CD14-positive monocyte (primary cell): ENCODE measurements around the gene P3H2. TPM values are rescaled to one million over a fixed set of nuclear protein-coding genes. Genes with fewer than 3 reads are reported as not detected.
"Not testable (repeated sequence)": the region's sequence is repeated elsewhere in the genome, so short reads cannot be mapped to it uniquely, and the experiment has no call there.

Experiments used
- DNase-seq, 3 donors: peaks; one replicate each; pipeline ENCODE4 v3.0.0-alpha.2; 2011 to 2022
- H2AFZ ChIP-seq: 2 replicates; pipeline ENCODE4 v1.6.0; 2012; ENCODE audit warnings: mild to moderate bottlenecking, low read depth, low read length, inconsistent platforms; ENCODE audit not compliant: insufficient read depth, poor library complexity, severe bottlenecking
- H3K27ac ChIP-seq, 2 donors: 1 replicate in 1 of 2; 2 replicates in 1 of 2; pipeline ENCODE4 v1.5.1; 2012 to 2013; ENCODE audit warnings: low read length in 2 of 2, control low read depth in 1 of 2, inconsistent platforms in 1 of 2, low read depth in 1 of 2, mild to moderate bottlenecking in 1 of 2
- H3K27me3 ChIP-seq, 2 donors: one replicate each; pipeline versions ENCODE4 v1.6.0 to v1.6.1; 2011 to 2013; ENCODE audit warnings: low read length in 2 of 2; ENCODE audit not compliant: control insufficient read depth in 2 of 2, insufficient read depth in 2 of 2
- H3K36me3 ChIP-seq, 2 donors: replicated peaks in 1 of 2; 1 replicate in 1 of 2; 2 replicates in 1 of 2; pipeline versions ENCODE4 v1.5.1 to v1.6.1; 2012 to 2013; ENCODE audit warnings: low read length in 2 of 2, control low read depth in 1 of 2, inconsistent platforms in 1 of 2, mild to moderate bottlenecking in 1 of 2; ENCODE audit not compliant: insufficient read depth in 2 of 2, control insufficient read depth in 1 of 2
- H3K4me1 ChIP-seq, 2 donors: 1 replicate in 1 of 2; 2 replicates in 1 of 2; pipeline versions ENCODE4 v1.5.1 to v1.6.1; 2012 to 2013; ENCODE audit warnings: low read length in 2 of 2, control low read depth in 1 of 2, inconsistent platforms in 1 of 2, mild to moderate bottlenecking in 1 of 2, moderate library complexity in 1 of 2; ENCODE audit not compliant: insufficient read depth in 2 of 2, control insufficient read depth in 1 of 2
- H3K4me2 ChIP-seq: replicated peaks from 2 replicates; pipeline ENCODE3; 2012; ENCODE audit warnings: low read length, moderate library complexity, mild to moderate bottlenecking; ENCODE audit not compliant: poor library complexity, severe bottlenecking; ENCODE audit errors: extremely low read depth
- H3K4me3 ChIP-seq, 3 experiments: fragments of 200-600 bp in 1 of 3; sonication (generic) in 1 of 3; replicated peaks in 1 of 3; 1 replicate in 2 of 3; 2 replicates in 1 of 3; pipeline ENCODE4 v1.5.1; 2011 to 2013; ENCODE audit warnings: low read length in 3 of 3, mild to moderate bottlenecking in 3 of 3, control low read depth in 2 of 3, low read depth in 2 of 3, inconsistent platforms in 1 of 3, moderate library complexity in 1 of 3
- H3K79me2 ChIP-seq: 2 replicates; pipeline ENCODE4 v1.6.0; 2012; ENCODE audit warnings: mild to moderate bottlenecking, control low read depth, inconsistent platforms, low read length, moderate library complexity; ENCODE audit not compliant: insufficient read depth
- H3K9ac ChIP-seq: 2 replicates; pipeline ENCODE4 v1.6.0; 2017; ENCODE audit warnings: low read length, mild to moderate bottlenecking; ENCODE audit not compliant: insufficient read depth, poor library complexity, severe bottlenecking
- H3K9me3 ChIP-seq, 2 donors: replicated peaks in 1 of 2; 1 replicate in 1 of 2; 2 replicates in 1 of 2; pipeline versions ENCODE4 v1.5.1 to v1.6.1; 2012 to 2013; ENCODE audit warnings: low read length in 2 of 2, control low read depth in 1 of 2; ENCODE audit not compliant: control insufficient read depth in 1 of 2, insufficient read depth in 1 of 2
- H4K20me1 ChIP-seq: 2 replicates; pipeline ENCODE4 v1.6.0; 2012; ENCODE audit warnings: mild to moderate bottlenecking, low read length, control low read depth, moderate library complexity; ENCODE audit not compliant: insufficient read depth
- H3K27ac Mint-ChIP-seq, 7 donors: one replicate each; pipeline ENCODE4 v1.8.0; 2020; ENCODE audit warnings: mild to moderate bottlenecking in 7 of 7, mixed read lengths in 7 of 7, moderate library complexity in 6 of 7, inconsistent platforms in 2 of 7
- H3K27me3 Mint-ChIP-seq, 3 donors: one replicate each; pipeline ENCODE4 v1.8.0; 2021 to 2022; ENCODE audit warnings: low read depth in 3 of 3, mild to moderate bottlenecking in 3 of 3, mixed read lengths in 3 of 3, moderate library complexity in 3 of 3, inconsistent platforms in 1 of 3
- H3K36me3 Mint-ChIP-seq, 2 donors: one replicate each; pipeline ENCODE4 v1.8.0; 2020; ENCODE audit warnings: mixed read lengths in 2 of 2, inconsistent platforms in 1 of 2, mild to moderate bottlenecking in 1 of 2
- H3K4me1 Mint-ChIP-seq: one replicate; pipeline ENCODE4 v1.8.0; 2020; ENCODE audit warnings: mild to moderate bottlenecking, mixed read lengths
- H3K4me3 Mint-ChIP-seq, 2 donors: one replicate each; pipeline ENCODE4 v1.8.0; 2020; ENCODE audit warnings: mild to moderate bottlenecking in 2 of 2, mixed read lengths in 2 of 2, moderate library complexity in 1 of 2
- H3K9me3 Mint-ChIP-seq, 7 donors: one replicate each; pipeline ENCODE4 v1.8.0; 2020 to 2022; ENCODE audit warnings: mixed read lengths in 7 of 7, mild to moderate bottlenecking in 6 of 7, moderate library complexity in 6 of 7, inconsistent platforms in 2 of 7
- CTCF ChIP-seq: fragments of 200-600 bp; IDR thresholded peaks from one replicate; pipeline ENCODE4 v1.8.0; 2022; ENCODE audit warnings: antibody characterized with exemption, mild to moderate bottlenecking
- WGBS: methylation state at CpG from one replicate; pipeline ENCODE4 v1.1.5; 2013; ENCODE audit warnings: missing lambda C conversion rate; ENCODE audit not compliant: insufficient coverage; 5-methylcytosine and 5-hydroxymethylcytosine counted together
- intact Hi-C, 2 donors: fragments of 100-400 bp; cut with micrococcal nuclease; formaldehyde crosslinking; loops; one replicate each; pipeline versions ENCODE4 v1.15.0 to v1.15.1; 2023
- polyA plus RNA-seq, 3 donors: library from polyadenylated mRNA; depleted of rRNA in 1 of 3; unstranded in 2 of 3; stranded (reverse) in 1 of 3; fragments of 300-500 nt in 2 of 3; fragments of >200 nt in 1 of 3; fragmentation: Illumina TruSeq in 2 of 3; gene quantifications; 1 replicate in 2 of 3; 2 replicates in 1 of 3; pipeline ENCODE4 v1.2.3, GENCODE V29; 2012 to 2021

Gene P3H2
- polyA plus RNA-seq, 3 donors: 0.25 to 0.31 (median 0.27) TPM

- Histone ChIP-seq H3K79me2 (no peaks in the 10 kb centered on the region), H4K20me1 (no peaks in the 10 kb centered on the region), H3K9me3 (peaks cover 0 to 5% of the 10 kb centered on the region in 2 donors), H3K9ac (no peak overlapping the region), H3K27ac (no peak overlapping the region), H3K4me1 (no peaks in the 10 kb centered on the region), H3K27me3 (no peaks in the 10 kb centered on the region), H3K36me3 (no peaks in the 10 kb centered on the region), H3K4me3 (no peak overlapping the region), H2AFZ (no peak overlapping the region), H3K4me2 (no peak overlapping the region)
- WGBS: 100% methylated on average over 1 of the region's 4 CpGs
- H3K27me3 Mint-ChIP-seq: peaks cover 0 to 3% (median 0%) of the 10 kb centered on the region in 3 donors
- DNase-seq: no peak
- no peak for TF ChIP-seq CTCF
- intact Hi-C loops: no loop called here
- peaks cover 0 to 9% (median 4%) of the 10 kb centered on the region in 7 donors for H3K9me3 Mint-ChIP-seq
- no peaks in the 10 kb centered on the region for H3K36me3 Mint-ChIP-seq
- no peak overlapping the region for H3K27ac Mint-ChIP-seq
- no peak overlapping the region for H3K4me3 Mint-ChIP-seq
- H3K4me1 Mint-ChIP-seq: peaks cover 10% of the 10 kb centered on the region
Measured at GRCh38 chr3:190166948-190167347, 46.3 kb upstream of the P3H2 start.

- H3K36me3 Mint-ChIP-seq: no peaks in the 10 kb centered on the region
- H3K9me3 ChIP-seq: peaks cover 0 to 5% of the 10 kb centered on the region in 2 donors
- no peak overlapping the region for H3K27ac Mint-ChIP-seq
- intact Hi-C loops: no loop called here
- peaks cover 0 to 3% (median 0%) of the 10 kb centered on the region in 3 donors for H3K27me3 Mint-ChIP-seq
- peaks cover 10% of the 10 kb centered on the region for H3K4me1 Mint-ChIP-seq
- no peak overlapping the region for H3K4me2 ChIP-seq
- H3K4me3 ChIP-seq: no peak overlapping the region
- no peak for TF ChIP-seq CTCF
- no peak for DNase-seq
- H4K20me1 ChIP-seq: no peaks in the 10 kb centered on the region
- no peak overlapping the region for H3K27ac ChIP-seq
- H3K4me3 Mint-ChIP-seq: no peak overlapping the region
- H3K27me3 ChIP-seq: no peaks in the 10 kb centered on the region
- H3K4me1 ChIP-seq: no peaks in the 10 kb centered on the region
- H3K36me3 ChIP-seq: no peaks in the 10 kb centered on the region
- no peak overlapping the region for H3K9ac ChIP-seq
- H2AFZ ChIP-seq: no peak overlapping the region
- no peaks in the 10 kb centered on the region for H3K79me2 ChIP-seq
- peaks cover 0 to 9% (median 4%) of the 10 kb centered on the region in 7 donors for H3K9me3 Mint-ChIP-seq
Measured at GRCh38 chr3:190165253-190165652, 44.6 kb upstream of the P3H2 start.

GRCh38 chr3:190162013-190162412 is 41.3 kb upstream of the P3H2 start:
- H3K36me3 ChIP-seq, H4K20me1 ChIP-seq, intact Hi-C loops, H3K36me3 Mint-ChIP-seq, H3K4me3 Mint-ChIP-seq, H3K4me1 ChIP-seq, H3K4me1 Mint-ChIP-seq, H3K9me3 ChIP-seq, H3K27me3 ChIP-seq, H3K79me2 ChIP-seq, H3K27me3 Mint-ChIP-seq, H3K27ac Mint-ChIP-seq, DNase-seq, H3K9ac ChIP-seq, H2AFZ ChIP-seq, H3K4me3 ChIP-seq, H3K4me2 ChIP-seq, H3K27ac ChIP-seq: not testable (repeated sequence)
- WGBS: no CpG with 5 or more reads among the region's 9 CpGs
- H3K9me3 Mint-ChIP-seq: peaks cover 0 to 11% (median 4%) of the 10 kb centered on the region in 7 donors
